GM11168 (cell line): Measurements from ENCODE around the gene KMT2D.

ENCODE experiments used
- in situ Hi-C: fragments of 300-500 bp; cut with MboI; formaldehyde crosslinking; loops from one replicate; pipeline ENCODE4 v1.12.0; 2022; ENCODE audit warnings: low sequenced_read_pairs; ENCODE audit not compliant: unreplicated experiment

The KMT2D gene

GRCh38 chr12:49022558-49023178 is 37.9 kb downstream of the KMT2D start:
- in situ Hi-C loops: no loop called here

GRCh38 chr12:49021292-49021915 is 39.2 kb downstream of the KMT2D start:
- in situ Hi-C loops: no loop called here

DNA sequence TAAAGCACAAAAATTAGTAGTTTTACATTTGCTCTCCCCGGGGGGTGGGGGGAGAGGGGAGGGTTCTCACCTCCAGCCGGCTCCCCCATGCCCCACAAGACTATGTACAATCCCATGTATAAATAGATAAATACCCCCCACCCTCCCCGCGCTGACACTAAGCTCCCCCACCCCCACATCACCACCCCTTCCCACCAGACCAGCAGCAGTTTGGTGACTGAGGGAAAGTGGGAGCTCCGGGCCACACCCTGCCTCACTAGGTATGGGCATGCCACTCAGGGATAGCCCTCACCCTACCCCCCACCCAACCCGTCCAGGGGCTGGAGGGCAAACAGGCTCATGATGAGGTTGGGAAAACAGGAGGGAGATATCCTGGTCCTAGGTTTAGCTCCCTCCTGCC is 40.2 kb downstream of the KMT2D start:
- in situ Hi-C loops: no loop called here

DNA sequence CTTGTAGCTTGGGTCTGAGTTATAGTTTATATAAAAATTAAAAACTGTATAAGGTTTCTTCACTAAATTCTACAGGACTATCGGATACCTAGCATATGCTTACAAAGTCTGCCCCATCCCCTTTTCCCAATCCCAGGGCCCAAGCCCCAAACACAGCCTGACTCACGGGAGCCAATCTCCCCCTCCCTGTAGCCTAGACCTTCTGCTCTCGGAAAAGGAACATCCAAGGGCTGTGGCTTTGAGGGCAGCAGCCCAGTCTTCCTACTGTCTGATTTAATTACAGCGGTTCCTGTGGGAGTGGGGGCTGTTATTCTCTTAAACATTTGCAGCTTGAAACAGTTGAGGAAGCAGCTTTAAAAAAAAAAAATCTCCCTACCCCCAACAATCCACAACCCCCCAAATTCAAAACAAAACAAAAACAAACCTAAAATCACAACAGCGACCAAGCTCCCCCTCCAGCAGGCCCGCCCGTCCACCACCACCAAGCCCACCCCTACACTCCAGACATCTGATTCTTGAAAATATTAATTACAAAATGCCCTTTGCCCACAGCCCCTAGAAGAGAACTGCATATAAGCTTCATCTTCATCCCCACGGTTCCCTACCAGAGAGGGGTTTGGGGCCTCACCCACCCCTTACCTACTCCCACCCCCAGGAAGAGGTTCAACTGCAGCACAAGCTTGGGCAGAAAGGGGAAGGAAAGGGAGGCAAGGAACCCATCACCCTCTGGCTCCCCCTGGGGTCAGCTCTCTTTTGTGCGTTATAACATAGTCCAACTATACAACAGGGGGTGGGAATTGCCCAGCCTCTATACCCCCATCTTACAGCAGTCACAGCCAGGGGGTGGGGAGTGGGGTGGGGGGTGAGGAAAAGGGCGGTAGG is 40.9 kb downstream of the KMT2D start:
- in situ Hi-C loops: no loop called here

DNA sequence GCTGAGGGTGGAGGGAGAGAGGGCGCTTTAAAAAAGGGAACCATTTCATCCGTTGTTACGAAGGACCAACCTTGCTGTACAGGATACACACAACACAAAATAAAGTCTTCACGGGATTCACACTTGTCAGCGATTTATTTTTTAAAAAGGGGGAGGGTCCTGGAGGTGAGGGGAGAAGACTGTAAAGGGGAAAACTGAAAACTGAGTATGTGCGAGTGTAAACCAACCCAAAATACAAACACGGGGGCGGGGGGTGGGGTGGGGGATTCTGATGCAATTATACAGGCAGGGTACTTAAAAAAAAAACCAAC is 41.5 kb downstream of the KMT2D start:
- in situ Hi-C loops: no loop called here

DNA sequence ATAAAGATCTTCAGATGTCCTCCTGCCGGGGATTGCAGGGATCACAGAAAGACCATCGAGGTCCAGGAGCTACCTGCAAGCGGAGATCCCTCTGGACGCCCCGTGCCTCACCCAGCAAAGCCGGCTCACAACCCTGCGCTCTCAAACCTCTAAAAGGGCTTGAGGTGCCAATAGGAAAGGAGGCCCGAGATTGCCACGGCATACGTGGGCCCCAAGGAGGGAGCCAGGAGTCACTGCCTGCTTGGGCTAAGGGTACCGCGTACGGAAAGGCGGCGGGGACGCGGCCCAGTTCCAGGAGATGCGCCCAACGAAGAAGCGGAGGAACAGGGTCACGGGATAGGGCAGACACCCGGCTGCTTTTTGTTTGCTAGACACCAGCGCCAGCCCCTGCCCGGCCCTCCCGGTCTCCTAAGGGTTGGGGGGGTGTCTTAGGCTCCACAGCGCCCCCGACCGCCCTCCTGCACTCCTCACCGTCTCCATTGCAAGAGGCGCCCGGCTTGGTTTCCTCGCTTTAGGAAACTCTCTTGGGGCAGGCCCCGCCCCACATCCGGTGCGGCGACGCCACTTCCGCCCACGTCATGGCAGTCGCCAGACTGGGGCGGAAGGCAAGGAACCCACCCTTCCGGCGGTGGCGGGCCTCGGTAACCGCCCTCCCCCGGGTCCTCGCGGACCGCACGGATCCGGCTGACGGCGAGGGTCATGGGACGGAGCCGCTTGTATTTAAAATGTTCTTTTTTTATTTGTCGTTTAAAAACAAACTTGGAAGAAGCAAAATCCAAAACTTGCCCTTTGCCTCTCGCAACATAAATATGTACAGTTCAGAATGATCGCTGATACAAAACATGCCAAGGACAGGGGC is 42.1 kb downstream of the KMT2D start, which contains the start of gene PRKAG1:
Gene PRKAG1 (minus strand): TSS at position 516 of the 859 bp plus-strand sequence. CDS start 36 bp downstream, at position 480.
- in situ Hi-C loops: no loop called here

DNA sequence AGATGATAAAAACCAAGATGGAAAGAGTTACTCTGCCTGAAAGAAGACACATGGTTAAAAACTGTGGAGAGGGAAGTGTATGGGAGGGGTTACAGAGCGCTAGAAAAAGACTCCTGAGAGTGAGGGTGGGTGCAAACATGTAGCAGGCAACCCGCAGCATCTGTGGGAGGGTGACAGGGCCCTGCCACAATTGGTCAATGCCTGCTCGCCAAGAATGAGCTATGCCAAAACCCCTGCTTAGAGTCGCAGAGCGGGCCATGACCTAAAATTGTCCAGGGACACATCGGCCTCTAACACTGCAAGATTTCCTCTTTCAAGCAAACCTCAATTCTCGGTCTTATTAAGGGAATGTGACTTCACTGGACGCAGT is 42.7 kb downstream of the KMT2D start:
- in situ Hi-C loops: no loop called here

DNA sequence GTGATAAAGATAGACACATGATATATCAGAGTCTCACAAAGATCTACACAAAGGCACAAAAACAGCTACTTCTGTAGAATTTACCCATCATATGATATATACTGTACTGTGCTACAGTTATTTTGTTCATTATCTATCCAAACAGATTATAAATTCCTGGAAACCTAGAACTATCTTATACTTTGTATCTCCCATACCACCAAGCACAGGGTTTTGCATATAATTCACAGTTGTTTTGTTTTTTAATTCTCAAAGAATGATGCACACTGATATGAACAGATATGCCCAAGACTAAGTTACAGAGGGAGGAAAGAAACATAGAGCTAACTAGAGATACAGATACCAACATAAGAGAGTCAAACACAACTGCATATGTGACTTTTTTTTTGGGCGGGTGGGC is 45.4 kb downstream of the KMT2D start:
- in situ Hi-C loops: no loop called here

GRCh38 chr12:49014547-49014946 is 46.0 kb downstream of the KMT2D start:
- in situ Hi-C loops: no loop called here

- in situ Hi-C loops: no loop called here
These were observed 47.2 kb downstream of the KMT2D start for GRCh38 chr12:49013428-49013827.

- in situ Hi-C loops: no loop called here
These were observed 47.9 kb downstream of the KMT2D start for GRCh38 chr12:49012739-49013138.
